ENCODE measurements around the gene GPC6. TPM values are rescaled to one million over a fixed set of nuclear protein-coding genes. Genes with fewer than 3 reads are reported as not detected.

GPC6 gene
- total and polyA plus RNA-seq, 2 donors (not counting 3 experiments of a cell fraction or from before 2014, with no cell fraction given): 0.01 TPM; not detected in 1

DNA sequence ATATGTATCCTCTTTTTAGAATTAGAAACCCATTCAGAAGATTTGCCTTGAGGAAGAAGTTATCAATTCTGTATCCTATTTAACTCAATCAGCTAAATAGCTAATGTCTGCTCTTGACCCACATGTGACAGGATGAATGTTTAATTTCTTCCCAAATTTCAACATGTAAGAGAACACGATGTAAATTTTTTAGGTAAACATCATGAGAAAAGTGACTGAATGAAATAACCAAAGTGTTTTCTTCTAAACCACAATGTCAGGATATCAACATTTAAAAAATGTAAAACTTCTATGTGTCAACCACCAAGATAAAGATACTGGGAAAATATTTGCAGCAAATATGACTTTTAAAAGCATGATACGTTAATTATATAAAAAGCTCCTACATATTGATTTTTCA, 950.4 kb downstream of the GPC6 start:
- POLR2A ChIA-PET: no interaction called here
- Histone ChIP-seq H3K4me2 (ENCODE audit: insufficient read depth, low read length) (no peak overlapping the region), H3K27me3 (ENCODE audit: control insufficient read depth in 2 of 2, insufficient read depth in 2 of 2, low read length in 2 of 2) (no peaks in the 10 kb centered on the region), H4K20me1 (replicated peaks; ENCODE audit: control insufficient read depth, extremely low read depth, insufficient read depth, low read length) (no peaks in the 10 kb centered on the region), H3K9ac (replicated peaks; ENCODE audit: extremely low read depth, insufficient read depth, low read length) (no peak overlapping the region), H3K27ac (ENCODE audit: insufficient read depth, low read depth, low read length) (no peak overlapping the region), H3K4me3 (replicated peaks in 1 of 3; ENCODE audit: insufficient read depth in 1 of 3, low read depth in 1 of 3, low read length in 3 of 3) (no peak overlapping the region), H3K9me1 (replicated peaks; ENCODE audit: control insufficient read depth, extremely low read depth, insufficient read depth, low read length) (no peaks in the 10 kb centered on the region), H3K79me2 (ENCODE audit: control insufficient read depth, insufficient read depth, low read length) (no peaks in the 10 kb centered on the region), H3K9me3 (replicated peaks; ENCODE audit: control insufficient read depth, insufficient read depth, low read length) (peaks cover 2% of the 10 kb centered on the region), H3K4me1 (ENCODE audit: control insufficient read depth, extremely low read depth, insufficient read depth, low read length) (no peaks in the 10 kb centered on the region), H3K36me3 (ENCODE audit: control insufficient read depth in 2 of 2, extremely low read depth in 1 of 2, insufficient read depth in 2 of 2, low read length in 2 of 2) (no peaks in the 10 kb centered on the region), H2AFZ (ENCODE audit: low read depth, low read length) (no peak overlapping the region)
- FAIRE-seq (no peak), DNase-seq (ENCODE audit: low read depth, low spot score) (no peak)
- TF ChIP-seq MYC (IDR thresholded peaks at IDR 0.05; ENCODE audit: low read depth, low read length): no peak
- TF ChIP-seq, protein P1, sequence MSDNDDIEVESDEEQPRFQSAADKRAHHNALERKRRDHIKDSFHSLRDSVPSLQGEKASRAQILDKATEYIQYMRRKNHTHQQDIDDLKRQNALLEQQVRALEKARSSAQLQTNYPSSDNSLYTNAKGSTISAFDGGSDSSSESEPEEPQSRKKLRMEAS (IDR thresholded peaks at IDR 0.05; ENCODE audit: insufficient read depth, insufficient read length): no peak
- TF ChIP-seq, protein P2, sequence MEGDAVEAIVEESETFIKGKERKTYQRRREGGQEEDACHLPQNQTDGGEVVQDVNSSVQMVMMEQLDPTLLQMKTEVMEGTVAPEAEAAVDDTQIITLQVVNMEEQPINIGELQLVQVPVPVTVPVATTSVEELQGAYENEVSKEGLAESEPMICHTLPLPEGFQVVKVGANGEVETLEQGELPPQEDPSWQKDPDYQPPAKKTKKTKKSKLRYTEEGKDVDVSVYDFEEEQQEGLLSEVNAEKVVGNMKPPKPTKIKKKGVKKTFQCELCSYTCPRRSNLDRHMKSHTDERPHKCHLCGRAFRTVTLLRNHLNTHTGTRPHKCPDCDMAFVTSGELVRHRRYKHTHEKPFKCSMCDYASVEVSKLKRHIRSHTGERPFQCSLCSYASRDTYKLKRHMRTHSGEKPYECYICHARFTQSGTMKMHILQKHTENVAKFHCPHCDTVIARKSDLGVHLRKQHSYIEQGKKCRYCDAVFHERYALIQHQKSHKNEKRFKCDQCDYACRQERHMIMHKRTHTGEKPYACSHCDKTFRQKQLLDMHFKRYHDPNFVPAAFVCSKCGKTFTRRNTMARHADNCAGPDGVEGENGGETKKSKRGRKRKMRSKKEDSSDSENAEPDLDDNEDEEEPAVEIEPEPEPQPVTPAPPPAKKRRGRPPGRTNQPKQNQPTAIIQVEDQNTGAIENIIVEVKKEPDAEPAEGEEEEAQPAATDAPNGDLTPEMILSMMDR (IDR thresholded peaks at IDR 0.05; ENCODE audit: extremely low read depth in 1 of 2, insufficient read depth in 1 of 2, low read depth in 1 of 2, low read length in 2 of 2): no peak
- no peak for TF ChIP-seq POLR2A (IDR thresholded peaks at IDR 0.05; ENCODE audit: low read depth, low read length)
- no peak for TF ChIP-seq FOS (IDR thresholded peaks at IDR 0.05; ENCODE audit: borderline replicate concordance, insufficient read depth, low read length)
- TF ChIP-seq POLR2AphosphoS5 (IDR thresholded peaks at IDR 0.05; ENCODE audit: insufficient read depth, low read depth, low read length): no peak
- no peak for TF ChIP-seq GATA2 (IDR thresholded peaks at IDR 0.05; ENCODE audit: insufficient read depth, insufficient read length, low read depth, low read length)
- no peak for TF ChIP-seq EZH2 (IDR thresholded peaks at IDR 0.05; ENCODE audit: borderline replicate concordance, low read depth, low read length, severe bottlenecking)
- TF ChIP-seq JUN (IDR thresholded peaks at IDR 0.05; ENCODE audit: borderline replicate concordance, insufficient read depth, insufficient read length, low read depth): no peak
- CTCF ChIA-PET: no interaction called here
- no TSS peak for BruUV-seq (replicated peaks)
- intact Hi-C loops (cut with micrococcal nuclease): loop anchor here (10.0 kb wide), 1 partner anchor 188 kb away; no protein-coding TSS in a partner anchor
- dilution Hi-C loops (cut with MboI; ENCODE audit: extremely low pct_ligation_motif_present, low sequenced_read_pairs): no loop called here

Data from endothelial cell of umbilical vein (primary cell).